SK-N-MC (cell line): ENCODE measurements around the gene LRRC27.

Experiments used
- DNase-seq: peaks from one replicate; pipeline ENCODE4 v3.0.0-alpha.2; 2011; ENCODE audit warnings: low read depth, low spot score
- H3K27ac ChIP-seq: fragments of 200-600 bp; sonication (generic); 2 replicates; pipeline ENCODE4 v1.5.1; 2016; ENCODE audit warnings: mixed run types
- H3K36me3 ChIP-seq: fragments of 200-600 bp; sonication (generic); 2 replicates; pipeline ENCODE4 v1.6.1; 2017; ENCODE audit warnings: antibody characterized with exemption, low read length, mixed read lengths; ENCODE audit not compliant: insufficient read depth
- H3K4me3 ChIP-seq: fragments of 200-600 bp; sonication (generic); 2 replicates; pipeline ENCODE4 v1.5.1; 2016
- H3K9ac ChIP-seq: fragments of 200-600 bp; sonication (generic); 2 replicates; pipeline ENCODE4 v1.8.0; 2017; ENCODE audit warnings: mixed run types, mixed read lengths; ENCODE audit not compliant: insufficient read length
- H3K9me3 ChIP-seq: fragments of 200-600 bp; sonication (generic); 2 replicates; pipeline ENCODE4 v1.6.1; 2017; ENCODE audit warnings: low read depth, mild to moderate bottlenecking, antibody characterized with exemption, low read length, moderate library complexity, mixed read lengths
- EZH2 ChIP-seq: fragments of 200-600 bp; sonication (generic); IDR thresholded peaks from one replicate; pipeline ENCODE4 v1.6.1; 2017; ENCODE audit warnings: antibody characterized with exemption
- FOXP2 ChIP-seq: optimal IDR thresholded peaks from 2 replicates; pipeline ENCODE3; 2011; ENCODE audit warnings: mild to moderate bottlenecking, moderate library complexity; ENCODE audit not compliant: insufficient read depth; ENCODE audit errors: extremely low read length, control extremely low read depth
- POLR2AphosphoS5 ChIP-seq: IDR thresholded peaks from 2 replicates; pipeline ENCODE4 v1.6.1; 2012; ENCODE audit warnings: mild to moderate bottlenecking, low read depth, low read length, borderline replicate concordance

LRRC27 gene

GRCh38 chr10:132299371-132300336 is 32.3 kb upstream of the LRRC27 start:
- H3K9ac ChIP-seq = no peak overlapping the region
- H3K4me3 ChIP-seq = no peak overlapping the region
- no peaks in the 10 kb centered on the region for H3K36me3 ChIP-seq
- no peak overlapping the region for H3K27ac ChIP-seq
- DNase-seq = no peak
- no peak for TF ChIP-seq FOXP2
- TF ChIP-seq EZH2 = no peak
- TF ChIP-seq POLR2AphosphoS5 = no peak
- no peaks in the 10 kb centered on the region for H3K9me3 ChIP-seq

- DNase-seq = no peak
- no peak for TF ChIP-seq EZH2
- no peak for TF ChIP-seq FOXP2
- no peak for TF ChIP-seq POLR2AphosphoS5
- Histone ChIP-seq H3K27ac (no peak overlapping the region), H3K36me3 (no peaks in the 10 kb centered on the region), H3K9ac (no peak overlapping the region), H3K4me3 (no peak overlapping the region), H3K9me3 (no peaks in the 10 kb centered on the region)
These were observed 31.4 kb upstream of the LRRC27 start for GRCh38 chr10:132300582-132300981.

- TF ChIP-seq FOXP2 (no peak), EZH2 (no peak), POLR2AphosphoS5 (no peak)
- no peak overlapping the region for H3K9ac ChIP-seq
- no peak overlapping the region for H3K4me3 ChIP-seq
- H3K27ac ChIP-seq = no peak overlapping the region
- no peak for DNase-seq
- H3K36me3 ChIP-seq = no peaks in the 10 kb centered on the region
- H3K9me3 ChIP-seq = no peaks in the 10 kb centered on the region
These were observed 30.3 kb upstream of the LRRC27 start for GRCh38 chr10:132301371-132302330.

- Histone ChIP-seq H3K36me3 (no peaks in the 10 kb centered on the region), H3K9ac (no peak overlapping the region), H3K9me3 (no peaks in the 10 kb centered on the region), H3K27ac (no peak overlapping the region), H3K4me3 (no peak overlapping the region)
- TF ChIP-seq EZH2 (no peak), FOXP2 (no peak), POLR2AphosphoS5 (no peak)
- no peak for DNase-seq
These were observed 29.3 kb upstream of the LRRC27 start for GRCh38 chr10:132302421-132303310.

GRCh38 chr10:132303361-132304115 is 28.5 kb upstream of the LRRC27 start:
- DNase-seq = no peak
- Histone ChIP-seq H3K9ac (no peak overlapping the region), H3K4me3 (no peak overlapping the region), H3K27ac (no peak overlapping the region), H3K36me3 (no peaks in the 10 kb centered on the region), H3K9me3 (no peaks in the 10 kb centered on the region)
- no peak for TF ChIP-seq EZH2
- no peak for TF ChIP-seq FOXP2
- TF ChIP-seq POLR2AphosphoS5 = no peak

GRCh38 chr10:132304756-132305509 is 27.1 kb upstream of the LRRC27 start:
- H3K36me3 ChIP-seq = no peaks in the 10 kb centered on the region
- H3K9me3 ChIP-seq = no peaks in the 10 kb centered on the region
- H3K27ac ChIP-seq = no peak overlapping the region
- no peak for TF ChIP-seq POLR2AphosphoS5
- DNase-seq = no peak
- no peak overlapping the region for H3K9ac ChIP-seq
- no peak overlapping the region for H3K4me3 ChIP-seq
